Stomach (tissue), 9 donors: ENCODE results near the gene MYPOP. TPM values are rescaled to one million over a fixed set of nuclear protein-coding genes. Genes with fewer than 3 reads are reported as not detected.

Experiments used
- DNase-seq, 2 donors: peaks; one replicate each; pipeline versions ENCODE4 v3.0.0 to v3.0.0-alpha.2; 2013 to 2019
- H3K27ac ChIP-seq, 5 donors: fragments of 200-600 bp in 4 of 5; sonication (generic) in 4 of 5; one replicate each; pipeline ENCODE4 v1.5.1; 2013 to 2019; ENCODE audit warnings: mild to moderate bottlenecking in 1 of 5, moderate library complexity in 1 of 5
- H3K27me3 ChIP-seq, 3 donors: fragments of 200-600 bp; sonication (generic); one replicate each; pipeline ENCODE4 v1.5.1; 2017 to 2019; ENCODE audit warnings: mixed run types in 1 of 3
- H3K36me3 ChIP-seq, 4 donors: fragments of 200-600 bp; sonication (generic); 1 replicate in 3 of 4; 2 replicates in 1 of 4; pipeline ENCODE4 v1.5.1; 2016 to 2019
- H3K4me1 ChIP-seq, 4 donors: fragments of 200-600 bp; sonication (generic); one replicate each; pipeline ENCODE4 v1.5.1; 2016 to 2019
- H3K4me3 ChIP-seq, 4 donors: fragments of 200-600 bp; sonication (generic) in 3 of 4; one replicate each; pipeline ENCODE4 v1.5.1; 2016 to 2019; ENCODE audit warnings: mild to moderate bottlenecking in 1 of 4
- H3K9me3 ChIP-seq, 4 donors: fragments of 200-600 bp; sonication (generic); one replicate each; pipeline ENCODE4 v1.5.1; 2016 to 2019
- CTCF ChIP-seq, 7 experiments: fragments of 450-650 bp in 4 of 7; fragments of 200-600 bp in 3 of 7; sonication (generic) in 3 of 7; IDR thresholded peaks; one replicate each; pipeline ENCODE4 v1.5.1; 2016 to 2019; ENCODE audit warnings: antibody characterized with exemption in 7 of 7, control low read depth in 2 of 7, mild to moderate bottlenecking in 1 of 7
- EP300 ChIP-seq: sonication (generic); formaldehyde crosslinking; IDR thresholded peaks from one replicate; pipeline ENCODE4 v1.6.1; 2017; ENCODE audit warnings: antibody characterized with exemption
- POLR2A ChIP-seq, 4 donors: fragments of 450-650 bp; IDR thresholded peaks; one replicate each; pipeline ENCODE4 v1.6.1; 2016; ENCODE audit warnings: antibody characterized with exemption in 4 of 4, control low read depth in 2 of 4, mild to moderate bottlenecking in 1 of 4, moderate library complexity in 1 of 4
- POLR2AphosphoS5 ChIP-seq, 3 donors: sonication (generic); formaldehyde crosslinking; IDR thresholded peaks; one replicate each; pipeline ENCODE4 v1.6.1; 2016; ENCODE audit warnings: antibody characterized with exemption in 3 of 3
- WGBS, 5 donors: extraction: QIAGEN DNeasy Blood & Tissue Kit in 3 of 5; methylation state at CpG; one replicate each; pipeline versions ENCODE4 v1.1.5 to v1.1.7; 2013 to 2018; 5-methylcytosine and 5-hydroxymethylcytosine counted together
- intact Hi-C: fragments of 100-400 bp; cut with DNase I; formaldehyde crosslinking; loops from one replicate; pipeline ENCODE4 v1.15.1; 2023; ENCODE audit warnings: low total_unique reads
- polyA plus RNA-seq, 3 donors: library from polyadenylated mRNA; stranded (reverse); fragments of 200-250 nt; gene quantifications; one replicate each; pipeline ENCODE4 v1.2.3, GENCODE V29; 2013
- total RNA-seq, 5 donors: library from RNA; depleted of rRNA; stranded (reverse); fragments of >200 nt; gene quantifications; one replicate each; pipeline versions ENCODE4 v1.1.0 to v1.2.3, GENCODE V29; 2014 to 2016
- donor health status: healthy with polysubstance abuse.
- donor health status: Bipolar disorder and iron deficiency.
- donor health status: healthy.

Gene MYPOP
- total and polyA plus RNA-seq, 8 donors = 0.58 to 12.2 (median 4.6) TPM

GRCh38 chr19:45852983-45853382 is 49.4 kb downstream of the MYPOP start:
- H3K27ac ChIP-seq = no peak overlapping the region
- no peaks in the 10 kb centered on the region for H3K27me3 ChIP-seq
- TF ChIP-seq EP300 = no peak
- TF ChIP-seq POLR2A (IDR thresholded peaks at IDR 0.05) = no peak
- no peak for TF ChIP-seq POLR2AphosphoS5 (IDR thresholded peaks at IDR 0.05)
- no peak for TF ChIP-seq CTCF (IDR thresholded peaks at IDR 0.05)
- intact Hi-C loops = no loop called here
- H3K9me3 ChIP-seq = no peaks in the 10 kb centered on the region
- H3K4me3 ChIP-seq = no peak overlapping the region
- H3K4me1 ChIP-seq = no peaks in the 10 kb centered on the region
- peaks cover 53 to 91% (median 90%) of the 10 kb centered on the region in 4 donors for H3K36me3 ChIP-seq
- DNase-seq = no peak
- WGBS, 5 donors = 79 to 93% (median 82%) methylated on average over 2 to 7 of the region's 7 CpGs

- intact Hi-C loops = no loop called here
- no peak for DNase-seq
- Histone ChIP-seq H3K4me1 (no peaks in the 10 kb centered on the region), H3K4me3 (no peak overlapping the region), H3K9me3 (no peaks in the 10 kb centered on the region), H3K36me3 (peaks cover 59 to 98% (median 95%) of the 10 kb centered on the region in 4 donors), H3K27ac (no peak overlapping the region), H3K27me3 (no peaks in the 10 kb centered on the region)
- TF ChIP-seq POLR2AphosphoS5 (IDR thresholded peaks at IDR 0.05) (no peak), EP300 (no peak), CTCF (IDR thresholded peaks at IDR 0.05) (no peak), POLR2A (IDR thresholded peaks at IDR 0.05) (no peak)
- WGBS, 5 donors = 89 to 97% (median 94%) methylated on average over 10 of the region's 10 CpGs
Measured at GRCh38 chr19:45852145-45852750, 50.2 kb downstream of the MYPOP start.

- no peaks in the 10 kb centered on the region for H3K9me3 ChIP-seq
- H3K27ac ChIP-seq = no peak overlapping the region
- H3K36me3 ChIP-seq = peaks cover 77 to 100% (median 100%) of the 10 kb centered on the region in 4 donors
- H3K4me1 ChIP-seq = no peaks in the 10 kb centered on the region
- 87 to 98% (median 90%) methylated on average over 4 of the region's 4 CpGs for WGBS, 5 donors
- no peak for DNase-seq
- TF ChIP-seq EP300 = no peak
- TF ChIP-seq POLR2A (IDR thresholded peaks at IDR 0.05) = no peak
- no peak for TF ChIP-seq CTCF (IDR thresholded peaks at IDR 0.05)
- no peak for TF ChIP-seq POLR2AphosphoS5 (IDR thresholded peaks at IDR 0.05)
- H3K27me3 ChIP-seq = no peaks in the 10 kb centered on the region
- no peak overlapping the region for H3K4me3 ChIP-seq
- intact Hi-C loops = no loop called here
Measured at GRCh38 chr19:45848922-45849321, 53.5 kb downstream of the MYPOP start.

GRCh38 chr19:45847663-45848062 is 54.8 kb downstream of the MYPOP start:
- no peaks in the 10 kb centered on the region for H3K9me3 ChIP-seq
- no peak for DNase-seq
- peaks cover 82 to 100% (median 100%) of the 10 kb centered on the region in 4 donors for H3K36me3 ChIP-seq
- no peaks in the 10 kb centered on the region for H3K4me1 ChIP-seq
- H3K4me3 ChIP-seq = no peak overlapping the region
- no peak overlapping the region for H3K27ac ChIP-seq
- TF ChIP-seq POLR2A (IDR thresholded peaks at IDR 0.05) = no peak
- intact Hi-C loops = no loop called here
- 92 to 96% (median 93%) methylated on average over 13 of the region's 13 CpGs for WGBS, 5 donors
- H3K27me3 ChIP-seq = no peaks in the 10 kb centered on the region

- no peak overlapping the region for H3K27ac ChIP-seq
- no peaks in the 10 kb centered on the region for H3K9me3 ChIP-seq
- peaks cover 71 to 100% (median 100%) of the 10 kb centered on the region in 4 donors for H3K36me3 ChIP-seq
- no peaks in the 10 kb centered on the region for H3K4me1 ChIP-seq
- no peak for DNase-seq
- intact Hi-C loops = no loop called here
- no peak for TF ChIP-seq EP300
- no peak for TF ChIP-seq POLR2A (IDR thresholded peaks at IDR 0.05)
- TF ChIP-seq CTCF (IDR thresholded peaks at IDR 0.05) = no peak
- no peak for TF ChIP-seq POLR2AphosphoS5 (IDR thresholded peaks at IDR 0.05)
- no peak overlapping the region for H3K4me3 ChIP-seq
- 91 to 97% (median 95%) methylated on average over 14 of the region's 14 CpGs for WGBS, 5 donors
- no peaks in the 10 kb centered on the region for H3K27me3 ChIP-seq
Measured at GRCh38 chr19:45842198-45842597, 60.2 kb downstream of the MYPOP start.
